Gastrocnemius medialis (tissue), 4 donors: ENCODE results near the gene PLGRKT.

Experiments used
- CTCF ChIP-seq, 5 experiments: fragments of 450-650 bp in 3 of 5; fragments of 200-600 bp in 2 of 5; sonication (generic) in 2 of 5; IDR thresholded peaks in 4 of 5; conservative IDR thresholded peaks in 1 of 5; 1 replicate in 4 of 5; 2 replicates in 1 of 5; pipeline ENCODE4 v1.5.1; 2016 to 2019; ENCODE audit warnings: antibody characterized with exemption in 5 of 5, mild to moderate bottlenecking in 3 of 5, moderate library complexity in 3 of 5
- POLR2A ChIP-seq, 2 donors: fragments of 450-650 bp; IDR thresholded peaks; one replicate each; pipeline ENCODE4 v1.6.1; 2017; ENCODE audit warnings: antibody characterized with exemption in 2 of 2, mild to moderate bottlenecking in 2 of 2, moderate library complexity in 2 of 2

- TF ChIP-seq CTCF (IDR thresholded peaks at IDR 0.05 in 4 of 5, conservative IDR thresholded peaks at IDR 0.05 in 1 of 5) (peak in 2 of 5 experiments; percentile 36 to 49), POLR2A (IDR thresholded peaks at IDR 0.05) (peak; percentile 78 to 86)
These were observed at the start of gene PLGRKT for GRCh38 chr9:5437254-5438216.
